ENCODE results near the gene SYNPO2.

Gene SYNPO2

DNA sequence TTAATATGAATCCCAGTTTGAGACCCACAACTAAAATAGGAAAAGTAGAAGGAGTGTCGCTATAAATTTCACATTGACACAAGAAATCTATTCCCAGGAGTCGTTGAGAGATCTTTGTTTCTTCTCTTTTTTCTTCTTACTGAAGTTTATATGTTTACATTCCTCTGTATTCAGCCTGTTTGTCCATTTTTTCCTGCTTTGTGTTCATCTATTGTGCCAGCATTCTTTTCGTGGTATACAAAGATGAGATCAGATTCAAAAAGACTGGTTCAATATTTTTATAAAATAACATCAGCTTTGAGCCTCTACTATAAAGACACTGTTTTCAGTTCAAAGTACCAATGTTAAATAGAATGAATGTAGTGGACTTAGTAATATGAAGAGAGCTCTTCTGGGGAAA is 151.6 kb downstream of the SYNPO2 start:
- TF ChIP-seq POLR2AphosphoS5 (IDR thresholded peaks at IDR 0.05; ENCODE audit: low read depth, low read length): no peak
- TF ChIP-seq FOXP2 (optimal IDR thresholded peaks at IDR 0.05; ENCODE audit: borderline replicate concordance, extremely low read depth, extremely low read length, insufficient read depth): no peak
- TF ChIP-seq, protein P1, sequence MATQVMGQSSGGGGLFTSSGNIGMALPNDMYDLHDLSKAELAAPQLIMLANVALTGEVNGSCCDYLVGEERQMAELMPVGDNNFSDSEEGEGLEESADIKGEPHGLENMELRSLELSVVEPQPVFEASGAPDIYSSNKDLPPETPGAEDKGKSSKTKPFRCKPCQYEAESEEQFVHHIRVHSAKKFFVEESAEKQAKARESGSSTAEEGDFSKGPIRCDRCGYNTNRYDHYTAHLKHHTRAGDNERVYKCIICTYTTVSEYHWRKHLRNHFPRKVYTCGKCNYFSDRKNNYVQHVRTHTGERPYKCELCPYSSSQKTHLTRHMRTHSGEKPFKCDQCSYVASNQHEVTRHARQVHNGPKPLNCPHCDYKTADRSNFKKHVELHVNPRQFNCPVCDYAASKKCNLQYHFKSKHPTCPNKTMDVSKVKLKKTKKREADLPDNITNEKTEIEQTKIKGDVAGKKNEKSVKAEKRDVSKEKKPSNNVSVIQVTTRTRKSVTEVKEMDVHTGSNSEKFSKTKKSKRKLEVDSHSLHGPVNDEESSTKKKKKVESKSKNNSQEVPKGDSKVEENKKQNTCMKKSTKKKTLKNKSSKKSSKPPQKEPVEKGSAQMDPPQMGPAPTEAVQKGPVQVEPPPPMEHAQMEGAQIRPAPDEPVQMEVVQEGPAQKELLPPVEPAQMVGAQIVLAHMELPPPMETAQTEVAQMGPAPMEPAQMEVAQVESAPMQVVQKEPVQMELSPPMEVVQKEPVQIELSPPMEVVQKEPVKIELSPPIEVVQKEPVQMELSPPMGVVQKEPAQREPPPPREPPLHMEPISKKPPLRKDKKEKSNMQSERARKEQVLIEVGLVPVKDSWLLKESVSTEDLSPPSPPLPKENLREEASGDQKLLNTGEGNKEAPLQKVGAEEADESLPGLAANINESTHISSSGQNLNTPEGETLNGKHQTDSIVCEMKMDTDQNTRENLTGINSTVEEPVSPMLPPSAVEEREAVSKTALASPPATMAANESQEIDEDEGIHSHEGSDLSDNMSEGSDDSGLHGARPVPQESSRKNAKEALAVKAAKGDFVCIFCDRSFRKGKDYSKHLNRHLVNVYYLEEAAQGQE (IDR thresholded peaks at IDR 0.05; ENCODE audit: insufficient read depth in 1 of 2, low read depth in 2 of 2, low read length in 2 of 2): no peak
- TF ChIP-seq SIN3A (IDR thresholded peaks at IDR 0.05; ENCODE audit: borderline replicate concordance, insufficient read depth, low read length): no peak

DNA sequence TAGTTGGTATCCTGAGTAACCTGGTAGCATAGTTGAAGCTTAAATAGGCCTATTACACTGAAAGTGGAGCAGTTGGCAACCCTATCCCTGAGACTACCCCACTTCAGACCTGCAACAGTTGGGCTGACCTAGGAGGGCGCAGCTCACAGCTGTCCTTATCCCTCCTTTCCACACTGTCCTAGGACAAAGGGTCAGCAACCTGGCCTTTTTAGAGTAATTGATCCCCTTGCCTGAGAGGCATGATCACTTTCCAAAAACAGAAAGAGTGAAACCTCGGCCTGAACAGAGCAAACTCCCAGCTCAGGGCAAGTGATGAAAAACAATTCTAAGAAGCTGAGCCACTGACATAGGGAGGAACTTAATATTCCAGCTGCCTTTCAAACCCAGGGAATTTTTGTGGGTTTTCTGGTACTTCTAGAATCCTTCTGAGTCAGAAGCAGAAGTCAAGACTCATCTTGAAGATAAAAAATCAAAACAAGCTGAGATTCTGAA is 152.1 kb downstream of the SYNPO2 start:
- TF ChIP-seq POLR2AphosphoS5 (IDR thresholded peaks at IDR 0.05; ENCODE audit: low read depth, low read length) (no peak), FOXP2 (optimal IDR thresholded peaks at IDR 0.05; ENCODE audit: borderline replicate concordance, extremely low read depth, extremely low read length, insufficient read depth) (no peak), TAF1 (IDR thresholded peaks at IDR 0.05; ENCODE audit: borderline replicate concordance, insufficient read depth, low read length) (no peak), SIN3A (IDR thresholded peaks at IDR 0.05; ENCODE audit: borderline replicate concordance, insufficient read depth, low read length) (no peak)
- TF ChIP-seq, protein P1 (IDR thresholded peaks at IDR 0.05; ENCODE audit: insufficient read depth in 1 of 2, low read depth in 2 of 2, low read length in 2 of 2): no peak

DNA sequence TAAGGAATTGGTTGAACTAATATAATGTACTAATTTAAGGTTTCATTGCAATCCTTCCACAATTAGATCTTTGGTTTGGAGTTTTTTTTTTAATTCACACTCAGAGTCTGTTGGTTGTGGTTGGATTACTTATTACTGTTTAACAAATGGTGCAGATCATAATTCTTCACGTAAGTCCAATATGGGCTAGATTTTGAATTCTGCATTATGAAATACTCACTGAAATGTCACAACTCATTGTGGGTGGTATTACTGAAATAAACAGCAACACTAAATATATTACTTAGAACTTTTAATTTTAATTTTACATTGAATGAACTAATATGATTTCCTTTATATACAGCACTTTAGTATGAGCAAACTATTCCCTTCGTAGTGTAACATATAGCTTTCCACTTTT is 152.7 kb downstream of the SYNPO2 start:
- TF ChIP-seq POLR2AphosphoS5 (IDR thresholded peaks at IDR 0.05; ENCODE audit: low read depth, low read length) (no peak), SIN3A (IDR thresholded peaks at IDR 0.05; ENCODE audit: borderline replicate concordance, insufficient read depth, low read length) (no peak), FOXP2 (optimal IDR thresholded peaks at IDR 0.05; ENCODE audit: borderline replicate concordance, extremely low read depth, extremely low read length, insufficient read depth) (no peak)
- TF ChIP-seq, protein P1 (IDR thresholded peaks at IDR 0.05; ENCODE audit: insufficient read depth in 1 of 2, low read depth in 2 of 2, low read length in 2 of 2): no peak

DNA sequence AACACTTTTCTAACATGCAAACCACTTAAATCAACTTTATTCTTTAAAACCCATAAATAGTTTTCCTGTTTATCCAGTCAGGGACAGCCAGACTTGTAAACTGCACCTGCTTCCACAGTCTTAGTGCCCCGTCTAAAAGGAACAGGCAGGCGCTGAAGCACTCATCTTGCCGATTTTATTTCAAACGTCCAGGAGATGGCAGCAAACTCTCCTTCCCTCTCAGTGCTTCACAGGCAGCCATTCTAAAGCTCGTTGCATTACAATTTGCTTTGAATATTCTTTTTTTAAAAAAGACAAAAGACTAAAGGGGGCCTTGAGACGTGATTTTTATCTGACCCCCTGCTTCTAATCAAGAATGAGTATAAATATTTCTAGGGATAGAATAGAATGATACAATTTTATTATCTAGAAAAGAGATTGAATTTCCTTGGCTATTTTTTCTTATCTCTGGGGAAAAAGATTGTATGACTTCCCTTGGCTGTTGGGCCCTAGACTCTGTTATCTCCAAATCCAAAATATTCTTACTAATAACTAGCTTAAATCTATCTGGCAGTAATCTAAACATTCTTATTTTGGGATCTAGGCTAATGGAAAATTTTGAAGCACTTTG is 153.4 kb downstream of the SYNPO2 start:
- TF ChIP-seq, protein P1 (IDR thresholded peaks at IDR 0.05; ENCODE audit: insufficient read depth in 1 of 2, low read depth in 2 of 2, low read length in 2 of 2): no peak
- no peak for TF ChIP-seq TAF1 (IDR thresholded peaks at IDR 0.05; ENCODE audit: borderline replicate concordance, insufficient read depth, low read length)
- no peak for TF ChIP-seq SIN3A (IDR thresholded peaks at IDR 0.05; ENCODE audit: borderline replicate concordance, insufficient read depth, low read length)
- no peak for TF ChIP-seq POLR2AphosphoS5 (IDR thresholded peaks at IDR 0.05; ENCODE audit: low read depth, low read length)
- TF ChIP-seq FOXP2 (optimal IDR thresholded peaks at IDR 0.05; ENCODE audit: borderline replicate concordance, extremely low read depth, extremely low read length, insufficient read depth): no peak

DNA sequence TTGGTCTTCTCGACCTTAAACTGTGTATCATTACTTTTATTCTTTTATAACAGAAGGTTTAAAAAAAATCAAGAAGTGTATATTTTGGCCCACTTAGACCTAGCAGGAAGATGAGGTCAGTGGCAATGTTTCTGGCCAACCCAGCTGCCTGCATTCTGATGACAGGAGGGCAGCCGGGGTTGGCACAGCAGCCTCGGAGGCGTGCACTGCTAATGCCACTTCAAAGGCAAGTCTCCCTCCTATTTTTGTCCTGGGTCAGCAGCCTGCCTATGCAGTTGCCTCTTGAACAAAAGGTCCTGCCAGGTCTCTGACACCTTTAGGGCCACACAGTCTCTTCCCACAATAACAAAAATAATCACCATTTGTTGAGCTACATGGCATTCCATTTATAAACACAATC is 157.6 kb downstream of the SYNPO2 start:
- TF ChIP-seq, protein P1 (IDR thresholded peaks at IDR 0.05; ENCODE audit: insufficient read depth in 1 of 2, low read depth in 2 of 2, low read length in 2 of 2): no peak
- TF ChIP-seq TAF1 (IDR thresholded peaks at IDR 0.05; ENCODE audit: borderline replicate concordance, insufficient read depth, low read length): no peak
- TF ChIP-seq FOXP2 (optimal IDR thresholded peaks at IDR 0.05; ENCODE audit: borderline replicate concordance, extremely low read depth, extremely low read length, insufficient read depth): no peak
- TF ChIP-seq SIN3A (IDR thresholded peaks at IDR 0.05; ENCODE audit: borderline replicate concordance, insufficient read depth, low read length): no peak
- TF ChIP-seq POLR2AphosphoS5 (IDR thresholded peaks at IDR 0.05; ENCODE audit: low read depth, low read length): no peak
